Measurements from ENCODE around the gene KIF11.

Gene KIF11

GRCh38 chr10:92657024-92657423 is 64.1 kb downstream of the KIF11 start:
- no peak for TF ChIP-seq CTCF (conservative IDR thresholded peaks at IDR 0.05)
- H3K27ac ChIP-seq, result no peak overlapping the region

- TF ChIP-seq CTCF (conservative IDR thresholded peaks at IDR 0.05), result no peak
- H3K27ac ChIP-seq, result no peak overlapping the region; the same call in 1 of the 2 replicates
These were observed 69.9 kb downstream of the KIF11 start for GRCh38 chr10:92662848-92663247.

- no peak for TF ChIP-seq CTCF (conservative IDR thresholded peaks at IDR 0.05)
- H3K27ac ChIP-seq, result no peak overlapping the region
These were observed 71.4 kb downstream of the KIF11 start for GRCh38 chr10:92664322-92664721.

GRCh38 chr10:92667078-92667477 is 74.1 kb downstream of the KIF11 start:
- H3K27ac ChIP-seq, result no peak overlapping the region
- TF ChIP-seq CTCF (conservative IDR thresholded peaks at IDR 0.05), result no peak

GRCh38 chr10:92677708-92678107 is 84.8 kb downstream of the KIF11 start:
- H3K27ac ChIP-seq, result no peak overlapping the region
- TF ChIP-seq CTCF (conservative IDR thresholded peaks at IDR 0.05), result no peak

- no peak for TF ChIP-seq CTCF (conservative IDR thresholded peaks at IDR 0.05)
- no peak overlapping the region for H3K27ac ChIP-seq
These were observed 85.3 kb downstream of the KIF11 start for GRCh38 chr10:92678206-92678605.

GRCh38 chr10:92681306-92681834 is 88.4 kb downstream of the KIF11 start:
- no peak for TF ChIP-seq CTCF (conservative IDR thresholded peaks at IDR 0.05)
- no peak overlapping the region for H3K27ac ChIP-seq
